HEK293 (cell line): Measurements from ENCODE around the gene ZNF480.

Experiments
- MYNN ChIP-seq: fragments of 450-650 bp; formaldehyde crosslinking; IDR thresholded peaks from 2 replicates; pipeline ENCODE4 v1.5.1; 2016; ENCODE audit warnings: missing biosample characterization, missing genetic modification characterization, borderline replicate concordance
- TSHZ1 ChIP-seq: fragments of 450-650 bp; formaldehyde crosslinking; IDR thresholded peaks from 2 replicates; pipeline ENCODE4 v1.5.1; 2016; ENCODE audit warnings: missing biosample characterization, missing genetic modification characterization, borderline replicate concordance
- ZNF398 ChIP-seq: fragments of 450-650 bp; formaldehyde crosslinking; IDR thresholded peaks from 2 replicates; pipeline ENCODE4 v1.5.1; 2017; ENCODE audit warnings: missing biosample characterization, missing genetic modification characterization
- ZNF629 ChIP-seq: fragments of 450-650 bp; formaldehyde crosslinking; IDR thresholded peaks from 2 replicates; pipeline ENCODE4 v1.5.1; 2017; ENCODE audit warnings: missing biosample characterization, missing genetic modification characterization
- TF ChIP-seq, protein P1 (sequence below): fragments of 450-650 bp; formaldehyde crosslinking; IDR thresholded peaks from 2 replicates; pipeline ENCODE4 v1.5.1; 2016; ENCODE audit warnings: missing biosample characterization, missing genetic modification characterization, low read depth
- TF ChIP-seq, protein P2 (sequence below): fragments of 450-650 bp; formaldehyde crosslinking; IDR thresholded peaks from 2 replicates; pipeline ENCODE4 v1.5.1; 2016; ENCODE audit warnings: missing biosample characterization, missing genetic modification characterization

- no peak for TF ChIP-seq ZNF398
- no peak for TF ChIP-seq MYNN (tag by site-specific recombination)
- TF ChIP-seq, protein P1, sequence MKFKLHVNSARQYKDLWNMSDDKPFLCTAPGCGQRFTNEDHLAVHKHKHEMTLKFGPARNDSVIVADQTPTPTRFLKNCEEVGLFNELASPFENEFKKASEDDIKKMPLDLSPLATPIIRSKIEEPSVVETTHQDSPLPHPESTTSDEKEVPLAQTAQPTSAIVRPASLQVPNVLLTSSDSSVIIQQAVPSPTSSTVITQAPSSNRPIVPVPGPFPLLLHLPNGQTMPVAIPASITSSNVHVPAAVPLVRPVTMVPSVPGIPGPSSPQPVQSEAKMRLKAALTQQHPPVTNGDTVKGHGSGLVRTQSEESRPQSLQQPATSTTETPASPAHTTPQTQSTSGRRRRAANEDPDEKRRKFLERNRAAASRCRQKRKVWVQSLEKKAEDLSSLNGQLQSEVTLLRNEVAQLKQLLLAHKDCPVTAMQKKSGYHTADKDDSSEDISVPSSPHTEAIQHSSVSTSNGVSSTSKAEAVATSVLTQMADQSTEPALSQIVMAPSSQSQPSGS (tag by site-specific recombination): no peak
- no peak for TF ChIP-seq TSHZ1 (tag by site-specific recombination)
- 0 out of 2 replicates have a peak, but pooled peaks have one; percentile 37 for TF ChIP-seq ZNF629
- TF ChIP-seq, protein P2, sequence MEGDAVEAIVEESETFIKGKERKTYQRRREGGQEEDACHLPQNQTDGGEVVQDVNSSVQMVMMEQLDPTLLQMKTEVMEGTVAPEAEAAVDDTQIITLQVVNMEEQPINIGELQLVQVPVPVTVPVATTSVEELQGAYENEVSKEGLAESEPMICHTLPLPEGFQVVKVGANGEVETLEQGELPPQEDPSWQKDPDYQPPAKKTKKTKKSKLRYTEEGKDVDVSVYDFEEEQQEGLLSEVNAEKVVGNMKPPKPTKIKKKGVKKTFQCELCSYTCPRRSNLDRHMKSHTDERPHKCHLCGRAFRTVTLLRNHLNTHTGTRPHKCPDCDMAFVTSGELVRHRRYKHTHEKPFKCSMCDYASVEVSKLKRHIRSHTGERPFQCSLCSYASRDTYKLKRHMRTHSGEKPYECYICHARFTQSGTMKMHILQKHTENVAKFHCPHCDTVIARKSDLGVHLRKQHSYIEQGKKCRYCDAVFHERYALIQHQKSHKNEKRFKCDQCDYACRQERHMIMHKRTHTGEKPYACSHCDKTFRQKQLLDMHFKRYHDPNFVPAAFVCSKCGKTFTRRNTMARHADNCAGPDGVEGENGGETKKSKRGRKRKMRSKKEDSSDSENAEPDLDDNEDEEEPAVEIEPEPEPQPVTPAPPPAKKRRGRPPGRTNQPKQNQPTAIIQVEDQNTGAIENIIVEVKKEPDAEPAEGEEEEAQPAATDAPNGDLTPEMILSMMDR (tag by site-specific recombination): no peak
Measured at GRCh38 chr19:52369559-52370340, 72.8 kb downstream of the ZNF480 start, which contains the start of gene ZNF880.
